CD8-positive, alpha-beta memory T cell (primary cell): Measurements from ENCODE around the gene MCL1. TPM values are rescaled to one million over a fixed set of nuclear protein-coding genes. Genes with fewer than 3 reads are reported as not detected.
"Not testable (repeated sequence)": the region's sequence is repeated elsewhere in the genome, so short reads cannot be mapped to it uniquely, and the experiment has no call there.

Experiments
- CTCF ChIA-PET: fragments of 350-600 bp; sonication (Branson Sonifier 250); formaldehyde crosslinking; loops from one replicate; lab custom pipeline; 2021; ENCODE audit warnings: antibody characterized with exemption; lab: Charles Lee
- POLR2A ChIA-PET: fragments of 350-600 bp; sonication (Branson Sonifier 250); formaldehyde crosslinking; loops from one replicate; lab custom pipeline; 2021; ENCODE audit warnings: antibody characterized with exemption; lab: Charles Lee
- DNase-seq, 5 donors: peaks; one replicate each; pipeline versions ENCODE4 v3.0.0 to v3.0.0-alpha.2; 2020 to 2022; ENCODE audit warnings: mixed read lengths in 1 of 5
- H3K27ac ChIP-seq: one replicate; pipeline ENCODE4 v1.7.0; 2013; ENCODE audit warnings: low read depth, mild to moderate bottlenecking, low read length, moderate library complexity
- H3K27me3 ChIP-seq: 2 replicates; pipeline ENCODE4 v1.7.0; 2013; ENCODE audit warnings: low read length, mild to moderate bottlenecking; ENCODE audit not compliant: insufficient read depth, poor library complexity, severe bottlenecking
- H3K36me3 ChIP-seq: 2 replicates; pipeline ENCODE4 v1.7.0; 2013; ENCODE audit warnings: mild to moderate bottlenecking, low read length, moderate library complexity; ENCODE audit not compliant: insufficient read depth
- H3K4me1 ChIP-seq: 2 replicates; pipeline ENCODE4 v1.7.0; 2013; ENCODE audit warnings: mild to moderate bottlenecking, low read length, moderate library complexity; ENCODE audit not compliant: insufficient read depth
- H3K4me3 ChIP-seq: 2 replicates; pipeline ENCODE4 v1.7.0; 2013; ENCODE audit warnings: mild to moderate bottlenecking, low read length
- H3K9me3 ChIP-seq: 2 replicates; pipeline ENCODE4 v1.7.0; 2013; ENCODE audit warnings: mild to moderate bottlenecking, low read length
- H3K27ac Mint-ChIP-seq, 8 donors: one replicate each; pipeline ENCODE4 v1.8.0; 2020 to 2021; ENCODE audit warnings: mixed read lengths in 8 of 8, mild to moderate bottlenecking in 6 of 8, inconsistent platforms in 3 of 8, moderate library complexity in 3 of 8
- H3K27me3 Mint-ChIP-seq, 2 donors: one replicate each; pipeline ENCODE4 v1.8.0; 2020 to 2021; ENCODE audit warnings: mixed read lengths in 2 of 2, mild to moderate bottlenecking in 1 of 2, moderate library complexity in 1 of 2
- H3K36me3 Mint-ChIP-seq, 3 donors: one replicate each; pipeline ENCODE4 v1.8.0; 2020 to 2021; ENCODE audit warnings: mixed read lengths in 3 of 3, inconsistent platforms in 1 of 3, mild to moderate bottlenecking in 1 of 3
- H3K4me1 Mint-ChIP-seq, 3 donors: one replicate each; pipeline ENCODE4 v1.8.0; 2020 to 2021; ENCODE audit warnings: mixed read lengths in 3 of 3, inconsistent platforms in 1 of 3, mild to moderate bottlenecking in 1 of 3
- H3K4me3 Mint-ChIP-seq, 7 donors: one replicate each; pipeline ENCODE4 v1.8.0; 2020 to 2021; ENCODE audit warnings: mixed read lengths in 7 of 7, mild to moderate bottlenecking in 6 of 7, moderate library complexity in 4 of 7, inconsistent platforms in 2 of 7
- H3K9me3 Mint-ChIP-seq, 5 donors: one replicate each; pipeline ENCODE4 v1.8.0; 2020 to 2022; ENCODE audit warnings: mixed read lengths in 5 of 5, mild to moderate bottlenecking in 3 of 5, moderate library complexity in 2 of 5, inconsistent platforms in 1 of 5
- polyA plus RNA-seq: library from polyadenylated mRNA; unstranded; fragments of 300-500 nt; fragmentation: Illumina TruSeq; gene quantifications from one replicate; pipeline ENCODE4 v1.2.3, GENCODE V29; 2021
- total RNA-seq, 2 experiments: library from RNA; stranded (reverse); gene quantifications; one replicate each; pipeline ENCODE4 v1.2.3, GENCODE V29; 2021

Gene MCL1
- total and polyA plus RNA-seq, 3 experiments from 2014 or later, result 168 to 216 (median 211) TPM

GRCh38 chr1:150567717-150568593 lies 11.5 kb downstream of the MCL1 start:
- Histone ChIP-seq H3K27me3 (no peaks in the 10 kb centered on the region), H3K4me1 (peaks cover 95% of the 10 kb centered on the region), H3K4me3 (peak overlapping the region; percentile 59), H3K36me3 (peaks cover 5% of the 10 kb centered on the region), H3K9me3 (no peaks in the 10 kb centered on the region), H3K27ac (peak overlapping the region; percentile 49)
- POLR2A ChIA-PET, result interaction anchor here (0.6 to 11.0 kb wide), 7 partner anchors 8 to 420 kb away, joined by 3 to 486 read pairs (median 4); partner anchors contain the start of genes ADAMTSL4, ENSA and MCL1
- Mint-ChIP-seq H3K36me3 (peaks cover 6 to 41% (median 8%) of the 10 kb centered on the region in 3 donors), H3K27me3 (no peaks in the 10 kb centered on the region), H3K4me1 (peaks cover 79 to 96% (median 88%) of the 10 kb centered on the region in 3 donors), H3K27ac (peak overlapping the region; percentile 90 to 98 (median 96)), H3K9me3 (no peaks in the 10 kb centered on the region), H3K4me3 (peak overlapping the region; percentile 78 to 100 (median 88))
- peak in 1 of 5 donors; percentile 63 for DNase-seq
- CTCF ChIA-PET, result interaction anchor here (1.3 to 5.1 kb wide), 4 partner anchors 8 to 54 kb away, joined by 4 to 57 read pairs (median 8); partner anchors contain the start of gene MCL1

GRCh38 chr1:150567341-150567716 lies 12.1 kb downstream of the MCL1 start:
- Mint-ChIP-seq H3K27ac (peak overlapping the region; percentile 90 to 98 (median 96)), H3K36me3 (peaks cover 1 to 36% (median 6%) of the 10 kb centered on the region in 3 donors), H3K27me3 (no peaks in the 10 kb centered on the region), H3K9me3 (no peaks in the 10 kb centered on the region), H3K4me3 (peak overlapping the region; percentile 78 to 100 (median 88)), H3K4me1 (peaks cover 81 to 96% (median 88%) of the 10 kb centered on the region in 3 donors)
- Histone ChIP-seq H3K4me1 (peaks cover 95% of the 10 kb centered on the region), H3K36me3 (peaks cover 3% of the 10 kb centered on the region), H3K27me3 (no peaks in the 10 kb centered on the region), H3K4me3 (peak overlapping the region; percentile 59), H3K27ac (peak overlapping the region; percentile 49), H3K9me3 (no peaks in the 10 kb centered on the region)
- ChIA-PET CTCF (interaction anchor here (1.3 to 5.1 kb wide), 3 partner anchors 10 to 55 kb away, joined by 4 to 57 read pairs (median 11); partner anchors contain the start of gene MCL1), POLR2A (interaction anchor here (0.6 to 11.0 kb wide), 5 partner anchors 9 to 420 kb away, joined by 3 to 486 read pairs (median 4); partner anchors contain the start of genes ADAMTSL4 and MCL1)
- peak in 3 of 5 donors; percentile 75 to 83 (median 78) for DNase-seq

GRCh38 chr1:150566589-150567340 lies 12.6 kb downstream of the MCL1 start:
- Mint-ChIP-seq H3K4me1 (peaks cover 82 to 96% (median 87%) of the 10 kb centered on the region in 3 donors), H3K4me3 (peak overlapping the region; percentile 78 to 100 (median 88)), H3K27me3 (no peaks in the 10 kb centered on the region), H3K9me3 (no peaks in the 10 kb centered on the region), H3K36me3 (peaks cover 1 to 32% (median 6%) of the 10 kb centered on the region in 3 donors), H3K27ac (peak overlapping the region; percentile 90 to 98 (median 96))
- no peak for DNase-seq
- CTCF ChIA-PET, result interaction anchor here (3.0 to 9.1 kb wide), 3 partner anchors 11 to 56 kb away, joined by 11 to 325 read pairs (median 57); partner anchors contain the start of gene MCL1
- POLR2A ChIA-PET, result interaction anchor here (0.6 to 11.0 kb wide), 4 partner anchors 9 to 421 kb away, joined by 3 to 486 read pairs (median 4); partner anchors contain the start of genes ADAMTSL4 and MCL1
- Histone ChIP-seq H3K4me1 (peaks cover 92% of the 10 kb centered on the region), H3K36me3 (peaks cover 3% of the 10 kb centered on the region), H3K9me3 (no peaks in the 10 kb centered on the region), H3K27ac (peak overlapping the region; percentile 49), H3K4me3 (peak overlapping the region; percentile 59), H3K27me3 (no peaks in the 10 kb centered on the region)

DNA sequence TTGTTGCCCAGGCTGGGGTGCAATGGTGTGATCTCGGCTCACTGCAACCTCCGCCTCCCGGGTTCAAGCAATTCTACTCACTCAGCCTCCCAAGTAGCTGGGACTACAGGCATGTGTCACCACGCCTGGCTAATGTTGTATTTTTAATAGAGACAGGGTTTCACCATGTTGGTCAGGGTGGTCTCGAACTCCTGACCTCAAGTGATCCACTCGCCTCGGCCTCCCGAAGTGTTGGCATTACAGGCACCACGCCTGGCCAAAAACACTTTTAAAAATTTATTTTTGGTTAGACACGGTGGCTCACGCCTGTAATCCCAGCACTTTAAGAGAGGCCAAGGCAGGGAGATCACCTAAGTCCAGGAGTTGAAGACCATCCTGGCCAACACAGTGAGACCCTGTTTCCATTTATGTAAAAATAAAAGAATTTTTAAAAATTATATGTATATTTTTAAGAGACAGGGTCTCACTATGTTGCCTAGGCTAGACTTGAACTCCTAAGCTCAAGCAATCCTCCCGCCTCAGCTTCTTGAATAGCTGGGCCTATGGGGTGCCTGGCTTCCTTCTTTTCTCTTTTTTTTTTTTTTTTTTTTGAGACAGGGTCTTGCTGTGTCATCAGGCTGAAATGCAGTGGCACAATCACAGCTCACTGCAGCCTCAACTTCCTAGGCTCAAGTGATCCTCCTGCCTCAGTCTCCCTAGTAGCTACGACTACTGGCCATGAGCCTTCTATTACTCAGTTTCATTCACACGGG lies 14.0 kb downstream of the MCL1 start:
- not testable (repeated sequence) for H3K27me3 ChIP-seq, H3K36me3 ChIP-seq, H3K9me3 ChIP-seq, H3K4me3 ChIP-seq, H3K27me3 Mint-ChIP-seq, DNase-seq, H3K9me3 Mint-ChIP-seq, H3K27ac ChIP-seq
- H3K4me1 ChIP-seq, result peaks cover 85% of the 10 kb centered on the region
- ChIA-PET CTCF (interaction anchor here (8.7 to 9.1 kb wide), 2 partner anchors 12 to 53 kb away, joined by 244 to 325 read pairs; partner anchors contain the start of gene MCL1), POLR2A (interaction anchor here (1.5 to 11.0 kb wide), 3 partner anchors 11 to 64 kb away, joined by 16 to 486 read pairs (median 18); partner anchors contain the start of genes ENSA and MCL1)
- Mint-ChIP-seq H3K4me3 (peak overlapping the region in 6 of 7 donors; percentile 54 to 95 (median 88)), H3K27ac (peak overlapping the region; percentile 90 to 100 (median 98)), H3K36me3 (peaks cover 1 to 24% (median 6%) of the 10 kb centered on the region in 3 donors), H3K4me1 (peaks cover 83 to 93% (median 86%) of the 10 kb centered on the region in 3 donors)

DNA sequence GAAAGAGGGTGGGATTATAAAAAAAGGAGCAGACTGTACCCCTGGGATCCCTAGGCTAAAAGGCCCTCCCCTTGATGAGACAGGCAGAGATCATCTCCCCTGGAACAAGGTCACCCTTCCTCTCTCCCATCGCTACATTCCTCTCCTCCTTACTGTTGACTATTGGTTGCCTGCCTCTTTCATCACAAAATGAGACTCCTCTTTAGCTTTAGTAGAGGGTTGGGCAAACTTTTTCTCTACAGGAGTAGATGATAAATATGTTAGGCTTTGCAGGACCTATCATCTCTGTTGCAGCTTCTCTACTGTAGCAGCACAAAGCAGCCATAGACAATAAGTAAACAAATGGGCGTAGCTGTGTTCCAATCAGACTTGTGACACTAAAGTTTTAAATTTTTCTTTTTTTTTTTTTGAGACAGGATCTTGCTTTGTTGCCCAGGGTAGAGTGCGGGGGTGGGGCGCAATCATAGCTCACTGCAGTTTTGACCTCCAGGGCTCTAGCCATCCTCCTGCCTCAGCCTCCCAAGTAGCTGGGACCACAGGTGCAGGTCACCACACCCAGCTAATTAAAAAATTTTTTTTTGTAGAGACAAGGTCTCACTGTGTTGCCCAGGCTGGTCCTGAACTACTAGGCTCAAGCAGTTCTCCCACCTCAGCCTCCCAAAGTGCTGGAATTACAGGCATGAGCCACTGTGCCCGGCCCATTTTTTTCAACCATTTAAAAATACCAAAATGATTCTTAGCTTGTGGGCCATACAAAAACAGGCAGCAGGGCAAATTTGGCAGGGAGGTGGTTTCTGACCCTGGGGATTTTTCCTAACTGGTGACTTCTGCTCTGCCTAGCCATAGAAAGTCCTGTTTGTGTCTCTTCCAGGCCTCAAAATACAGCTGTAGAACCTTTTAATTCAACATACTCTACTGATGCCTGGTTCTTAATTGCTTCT lies 15.1 kb downstream of the MCL1 start:
- Histone ChIP-seq H3K27ac (peak overlapping the region; percentile 94), H3K36me3 (no peaks in the 10 kb centered on the region), H3K27me3 (no peaks in the 10 kb centered on the region), H3K4me3 (peak overlapping the region; percentile 91), H3K4me1 (peaks cover 85% of the 10 kb centered on the region), H3K9me3 (no peaks in the 10 kb centered on the region)
- H3K27me3 Mint-ChIP-seq, result no peaks in the 10 kb centered on the region
- peaks cover 80 to 90% (median 83%) of the 10 kb centered on the region in 3 donors for H3K4me1 Mint-ChIP-seq
- ChIA-PET POLR2A (interaction anchor here (0.9 to 11.0 kb wide), 7 partner anchors 11 to 65 kb away, joined by 3 to 486 read pairs (median 16); partner anchors contain the start of genes ENSA, FALEC and MCL1), CTCF (interaction anchor here (1.0 to 9.1 kb wide), 6 partner anchors 13 to 65 kb away, joined by 3 to 325 read pairs (median 6); partner anchors contain the start of genes ENSA and MCL1)
- H3K27ac Mint-ChIP-seq, result peak overlapping the region; percentile 96 to 100 (median 98)
- peaks cover 0 to 13% (median 1%) of the 10 kb centered on the region in 3 donors for H3K36me3 Mint-ChIP-seq
- DNase-seq, result peak in 2 of 5 donors; percentile 49 to 50
- peak overlapping the region; percentile 85 to 98 (median 97) for H3K4me3 Mint-ChIP-seq
- no peaks in the 10 kb centered on the region for H3K9me3 Mint-ChIP-seq
